Naive thymus-derived CD8-positive, alpha-beta T cell (primary cell): Measurements from ENCODE around the gene MAGI3. TPM values are rescaled to one million over a fixed set of nuclear protein-coding genes. Genes with fewer than 3 reads are reported as not detected.
"Not testable (repeated sequence)": the region's sequence is repeated elsewhere in the genome, so short reads cannot be mapped to it uniquely, and the experiment has no call there.

Experiments
- ATAC-seq, 2 donors: fragments of 150-1000 bp; cut with Tn5 transposase in 1 of 2; sonication (Bioruptor Pico), chemical (Tn5 transposase) in 1 of 2; 1 replicate in 1 of 2; 2 replicates in 1 of 2; pipeline ENCODE4 v1.10.0; 2021; ENCODE audit warnings: mild to moderate bottlenecking in 2 of 2, moderate library complexity in 2 of 2
- POLR2A ChIA-PET: fragments of 350-600 bp; sonication (Branson Sonifier 250); formaldehyde crosslinking; loops from one replicate; lab custom pipeline; 2021; ENCODE audit warnings: antibody characterized with exemption; lab: Charles Lee
- DNase-seq, 10 donors: peaks; one replicate each; pipeline versions ENCODE4 v3.0.0 to v3.0.0-alpha.2; 2020 to 2022
- H3K27ac Mint-ChIP-seq, 10 donors: one replicate each; pipeline ENCODE4 v1.8.0; 2020 to 2022; ENCODE audit warnings: mild to moderate bottlenecking in 10 of 10, mixed read lengths in 10 of 10, moderate library complexity in 4 of 10, inconsistent platforms in 1 of 10
- H3K27me3 Mint-ChIP-seq, 5 donors: one replicate each; pipeline ENCODE4 v1.8.0; 2021 to 2022; ENCODE audit warnings: mixed read lengths in 5 of 5
- H3K36me3 Mint-ChIP-seq, 3 donors: one replicate each; pipeline ENCODE4 v1.8.0; 2020 to 2022; ENCODE audit warnings: mixed read lengths in 3 of 3, mild to moderate bottlenecking in 2 of 3, inconsistent platforms in 1 of 3
- H3K4me1 Mint-ChIP-seq, 4 donors: one replicate each; pipeline ENCODE4 v1.8.0; 2021 to 2022; ENCODE audit warnings: mixed read lengths in 4 of 4
- H3K4me3 Mint-ChIP-seq, 10 donors: one replicate each; pipeline ENCODE4 v1.8.0; 2020 to 2022; ENCODE audit warnings: mild to moderate bottlenecking in 10 of 10, mixed read lengths in 10 of 10, moderate library complexity in 6 of 10, inconsistent platforms in 1 of 10
- H3K9me3 Mint-ChIP-seq, 9 donors: one replicate each; pipeline ENCODE4 v1.8.0; 2020 to 2022; ENCODE audit warnings: mixed read lengths in 9 of 9, mild to moderate bottlenecking in 3 of 9, inconsistent platforms in 1 of 9, moderate library complexity in 1 of 9
- polyA plus RNA-seq, 3 donors: library from polyadenylated mRNA; unstranded; fragments of 300-500 nt; fragmentation: Illumina TruSeq; gene quantifications; one replicate each; pipeline ENCODE4 v1.2.3, GENCODE V29; 2021
- total RNA-seq, 8 experiments: library from RNA in 2 of 8; stranded (reverse) in 2 of 8; gene quantifications; one replicate each; pipeline ENCODE4 v1.2.3 and lab custom pipeline; 2021 to 2026

Gene MAGI3
- total and polyA plus RNA-seq, 5 experiments from 2014 or later, result 0.44 to 3.5 (median 1.4) TPM

GRCh38 chr1:113403065-113403464, 12.8 kb downstream of the MAGI3 start:
- no peak overlapping the region for H3K4me3 Mint-ChIP-seq
- no peak overlapping the region for H3K27ac Mint-ChIP-seq
- H3K27me3 Mint-ChIP-seq, result peaks cover 9 to 26% (median 23%) of the 10 kb centered on the region in 5 donors
- no peaks in the 10 kb centered on the region for H3K36me3 Mint-ChIP-seq
- DNase-seq (no peak), ATAC-seq (no peak)
- POLR2A ChIA-PET, result interaction anchor here (1.3 kb wide), 1 partner anchor 11 kb away, joined by 5 read pairs; no protein-coding TSS in a partner anchor
- H3K9me3 Mint-ChIP-seq, result no peaks in the 10 kb centered on the region
- no peaks in the 10 kb centered on the region for H3K4me1 Mint-ChIP-seq

GRCh38 chr1:113405573-113405972, 15.3 kb downstream of the MAGI3 start:
- Mint-ChIP-seq H3K27me3 (peaks cover 1 to 17% (median 12%) of the 10 kb centered on the region in 5 donors), H3K36me3 (no peaks in the 10 kb centered on the region), H3K4me1 (no peaks in the 10 kb centered on the region), H3K9me3 (no peaks in the 10 kb centered on the region), H3K27ac (no peak overlapping the region), H3K4me3 (no peak overlapping the region)
- ATAC-seq (no peak), DNase-seq (no peak)
- POLR2A ChIA-PET, result interaction anchor here (0.7 kb wide), 1 partner anchor 14 kb away, joined by 8 read pairs; no protein-coding TSS in a partner anchor

GRCh38 chr1:113406149-113406548, 15.8 kb downstream of the MAGI3 start:
- H3K4me1 Mint-ChIP-seq, H3K36me3 Mint-ChIP-seq, ATAC-seq, POLR2A ChIA-PET, H3K27ac Mint-ChIP-seq, H3K9me3 Mint-ChIP-seq, DNase-seq, H3K4me3 Mint-ChIP-seq: not testable (repeated sequence)
- H3K27me3 Mint-ChIP-seq, result peaks cover 1 to 17% (median 10%) of the 10 kb centered on the region in 5 donors

- Mint-ChIP-seq H3K9me3 (peaks cover 0 to 11% (median 0%) of the 10 kb centered on the region in 9 donors), H3K27me3 (peaks cover 0 to 7% (median 0%) of the 10 kb centered on the region in 5 donors), H3K4me3 (no peak overlapping the region), H3K36me3 (no peaks in the 10 kb centered on the region), H3K27ac (no peak overlapping the region), H3K4me1 (no peaks in the 10 kb centered on the region)
- DNase-seq (no peak), ATAC-seq (no peak)
- POLR2A ChIA-PET, result no interaction called here
Measured at GRCh38 chr1:113409363-113409762, 19.0 kb downstream of the MAGI3 start.

GRCh38 chr1:113412020-113412419, 21.7 kb downstream of the MAGI3 start:
- H3K27me3 Mint-ChIP-seq, H3K4me3 Mint-ChIP-seq, H3K4me1 Mint-ChIP-seq, ATAC-seq, DNase-seq, POLR2A ChIA-PET, H3K36me3 Mint-ChIP-seq: not testable (repeated sequence)
- H3K9me3 Mint-ChIP-seq, result peaks cover 0 to 11% (median 0%) of the 10 kb centered on the region in 9 donors
- H3K27ac Mint-ChIP-seq, result peak overlapping the region in 1 of 10 donors; percentile 45

- peaks cover 0 to 11% (median 4%) of the 10 kb centered on the region in 9 donors for H3K9me3 Mint-ChIP-seq
- no peaks in the 10 kb centered on the region for H3K36me3 Mint-ChIP-seq
- POLR2A ChIA-PET, result interaction anchor here (0.5 to 1.7 kb wide), 5 partner anchors 24 to 1360 kb away, joined by 3 to 6 read pairs (median 3); partner anchors contain the start of gene MAGI3
- H3K4me1 Mint-ChIP-seq, result peaks cover 0 to 2% (median 0%) of the 10 kb centered on the region in 4 donors
- ATAC-seq (peak in 1 of 2 donors; percentile 60), DNase-seq (no peak)
- H3K27ac Mint-ChIP-seq, result no peak overlapping the region
- no peak overlapping the region for H3K4me3 Mint-ChIP-seq
- H3K27me3 Mint-ChIP-seq, result peaks cover 0 to 9% (median 0%) of the 10 kb centered on the region in 5 donors
Measured at GRCh38 chr1:113415310-113416070, 25.2 kb downstream of the MAGI3 start.

- H3K9me3 Mint-ChIP-seq, result peaks cover 0 to 11% (median 4%) of the 10 kb centered on the region in 9 donors
- not testable (repeated sequence) for H3K27me3 Mint-ChIP-seq, DNase-seq, ATAC-seq, H3K4me3 Mint-ChIP-seq, H3K27ac Mint-ChIP-seq, H3K4me1 Mint-ChIP-seq, H3K36me3 Mint-ChIP-seq
- POLR2A ChIA-PET, result interaction anchor here (0.5 to 1.7 kb wide), 4 partner anchors 25 to 1360 kb away, joined by 3 to 6 read pairs (median 3); partner anchors contain the start of gene MAGI3
Measured at GRCh38 chr1:113416071-113416470, 25.8 kb downstream of the MAGI3 start.

GRCh38 chr1:113416496-113416895, 26.2 kb downstream of the MAGI3 start:
- Mint-ChIP-seq H3K4me3 (peak overlapping the region in 1 of 10 donors; percentile 50), H3K27me3 (peaks cover 0 to 9% (median 0%) of the 10 kb centered on the region in 5 donors), H3K27ac (no peak overlapping the region), H3K9me3 (peaks cover 0 to 11% (median 4%) of the 10 kb centered on the region in 9 donors), H3K4me1 (peaks cover 0 to 2% (median 0%) of the 10 kb centered on the region in 4 donors), H3K36me3 (no peaks in the 10 kb centered on the region)
- no peak for ATAC-seq
- no peak for DNase-seq
- POLR2A ChIA-PET, result interaction anchor here (1.0 to 1.7 kb wide), 2 partner anchors 25 to 27 kb away, joined by 3 to 6 read pairs; partner anchors contain the start of gene MAGI3

GRCh38 chr1:113422315-113423068, 32.2 kb downstream of the MAGI3 start:
- ATAC-seq (no peak), DNase-seq (no peak)
- Mint-ChIP-seq H3K4me3 (no peak overlapping the region), H3K27ac (no peak overlapping the region), H3K36me3 (peaks cover 3 to 9% (median 3%) of the 10 kb centered on the region in 3 donors), H3K4me1 (peaks cover 0 to 1% (median 0%) of the 10 kb centered on the region in 4 donors), H3K27me3 (peaks cover 0 to 6% (median 4%) of the 10 kb centered on the region in 5 donors), H3K9me3 (peaks cover 0 to 13% (median 6%) of the 10 kb centered on the region in 9 donors)
- POLR2A ChIA-PET, result interaction anchor here (0.8 kb wide), 1 partner anchor 8 kb away, joined by 12 read pairs; no protein-coding TSS in a partner anchor

GRCh38 chr1:113423826-113424225, 33.5 kb downstream of the MAGI3 start:
- no peak for ATAC-seq
- H3K36me3 Mint-ChIP-seq, result peaks cover 3 to 9% (median 3%) of the 10 kb centered on the region in 3 donors

GRCh38 chr1:113429461-113430153, 39.3 kb downstream of the MAGI3 start:
- POLR2A ChIA-PET, result no interaction called here
- no peak overlapping the region for H3K27ac Mint-ChIP-seq
- peaks cover 0 to 9% (median 0%) of the 10 kb centered on the region in 9 donors for H3K9me3 Mint-ChIP-seq
- H3K4me3 Mint-ChIP-seq, result no peak overlapping the region
- H3K36me3 Mint-ChIP-seq, result peaks cover 0 to 9% (median 3%) of the 10 kb centered on the region in 3 donors
- ATAC-seq, result no peak
- peaks cover 0 to 6% (median 0%) of the 10 kb centered on the region in 5 donors for H3K27me3 Mint-ChIP-seq
- no peak for DNase-seq
- no peaks in the 10 kb centered on the region for H3K4me1 Mint-ChIP-seq

More at GRCh38 chr1:113423826-113424225, 33.5 kb downstream of the MAGI3 start:
- Mint-ChIP-seq H3K9me3 (peaks cover 0 to 13% (median 6%) of the 10 kb centered on the region in 9 donors), H3K27ac (no peak overlapping the region), H3K4me1 (no peaks in the 10 kb centered on the region), H3K27me3 (peaks cover 0 to 6% (median 4%) of the 10 kb centered on the region in 5 donors), H3K4me3 (no peak overlapping the region)
- POLR2A ChIA-PET, result no interaction called here
- no peak for DNase-seq

GRCh38 chr1:113433184-113433583, 42.9 kb downstream of the MAGI3 start:
- DNase-seq, result no peak
- H3K36me3 Mint-ChIP-seq, result no peaks in the 10 kb centered on the region
- no peaks in the 10 kb centered on the region for H3K4me1 Mint-ChIP-seq
- ATAC-seq, result no peak
- POLR2A ChIA-PET, result no interaction called here
- H3K27me3 Mint-ChIP-seq, result peaks cover 0 to 18% (median 6%) of the 10 kb centered on the region in 5 donors
- no peaks in the 10 kb centered on the region for H3K9me3 Mint-ChIP-seq
- H3K4me3 Mint-ChIP-seq, result no peak overlapping the region
- no peak overlapping the region for H3K27ac Mint-ChIP-seq
